Adipocyte (in vitro differentiated cells): ENCODE results near the gene COL13A1.
A peak's percentile ranks its signal among the peaks of the same experiment; 100 is the strongest.

Source experiments
- DNase-seq: peaks from one replicate; pipeline ENCODE4 v3.0.0-alpha.2; 2015; ENCODE audit warnings: low read depth
- H3K27me3 ChIP-seq: replicated peaks from 2 replicates; pipeline ENCODE4 v1.7.0; 2013; ENCODE audit warnings: mild to moderate bottlenecking, low read length, moderate library complexity; ENCODE audit not compliant: control insufficient read depth, insufficient read depth
- H3K36me3 ChIP-seq: 2 replicates; pipeline ENCODE4 v1.7.0; 2013; ENCODE audit warnings: low read length, mild to moderate bottlenecking, moderate library complexity; ENCODE audit not compliant: control insufficient read depth, insufficient read depth, severe bottlenecking
- H3K4me1 ChIP-seq: 2 replicates; pipeline ENCODE4 v1.7.0; 2013; ENCODE audit warnings: mild to moderate bottlenecking, low read length, moderate library complexity; ENCODE audit not compliant: control insufficient read depth, insufficient read depth
- H3K4me3 ChIP-seq: 2 replicates; pipeline ENCODE4 v1.7.0; 2013; ENCODE audit warnings: mild to moderate bottlenecking, low read length, moderate library complexity
- H3K9ac ChIP-seq: 2 replicates; pipeline ENCODE4 v1.7.0; 2013; ENCODE audit warnings: mild to moderate bottlenecking, low read length, moderate library complexity
- H3K9me3 ChIP-seq: 2 replicates; pipeline ENCODE4 v1.7.0; 2013; ENCODE audit warnings: mild to moderate bottlenecking, low read length, moderate library complexity; ENCODE audit not compliant: control insufficient read depth

COL13A1 gene

DNA sequence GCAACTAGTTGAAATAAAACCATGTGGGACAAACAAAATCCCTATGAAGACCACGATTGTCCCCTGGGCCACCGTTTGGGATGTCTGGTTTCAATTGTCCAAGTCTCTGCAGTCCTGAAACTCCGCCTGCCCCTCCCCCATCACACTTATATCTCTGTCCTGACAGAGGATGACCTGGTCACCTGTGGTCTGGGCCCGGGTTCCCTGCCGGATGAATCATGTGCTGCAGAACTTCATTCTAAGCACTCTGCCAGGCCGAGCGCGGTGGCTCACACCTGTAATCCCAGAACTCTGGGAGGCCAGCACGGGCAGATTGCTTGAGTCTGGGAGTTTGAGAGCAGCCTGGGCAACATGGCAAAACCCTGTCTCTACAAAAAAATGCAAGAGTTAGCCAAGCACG, 91.1 kb downstream of the COL13A1 start:
- Histone ChIP-seq H3K4me3 (no peak overlapping the region), H3K9ac (no peak overlapping the region), H3K27me3 (no peaks in the 10 kb centered on the region)

DNA sequence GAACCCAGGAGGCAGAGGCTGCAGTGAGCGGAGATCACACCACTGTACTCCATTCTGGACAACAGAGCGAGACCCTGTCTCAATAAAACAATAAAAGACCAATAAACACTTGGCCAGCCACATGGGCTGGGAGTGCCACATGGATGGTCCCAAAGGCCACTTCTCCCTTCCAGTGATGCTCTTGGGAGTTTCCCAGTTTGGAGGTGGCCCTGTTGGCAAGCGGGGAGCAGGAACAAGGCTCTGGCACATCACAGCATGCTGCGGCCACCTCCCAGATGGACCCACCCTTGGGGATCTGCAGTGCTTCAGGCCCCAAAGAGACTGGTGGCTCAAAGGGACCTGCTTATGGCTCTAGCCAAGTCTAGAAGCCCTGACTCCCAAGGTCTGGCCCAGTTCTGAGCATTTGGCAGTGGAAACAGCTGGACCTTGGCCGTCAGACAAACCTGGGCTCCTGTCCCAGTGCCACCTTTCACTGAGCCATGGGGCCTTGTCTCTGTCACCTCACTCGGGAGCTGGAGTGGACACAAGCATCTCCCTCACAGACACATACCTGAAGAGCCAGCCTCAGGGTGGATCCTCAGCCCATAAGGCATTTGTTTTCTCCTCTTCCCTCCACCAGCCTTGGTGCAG, 91.7 kb downstream of the COL13A1 start:
- peaks cover 9% of the 10 kb centered on the region for H3K4me1 ChIP-seq
- DNase-seq, result no peak
- H3K9ac ChIP-seq, result no peak overlapping the region
- H3K9me3 ChIP-seq, result no peaks in the 10 kb centered on the region
- no peaks in the 10 kb centered on the region for H3K27me3 ChIP-seq
- no peaks in the 10 kb centered on the region for H3K36me3 ChIP-seq
- no peak overlapping the region for H3K4me3 ChIP-seq

More for the DNA sequence above, 91.1 kb downstream of the COL13A1 start:
- Histone ChIP-seq H3K4me1 (peaks cover 9% of the 10 kb centered on the region), H3K9me3 (no peaks in the 10 kb centered on the region), H3K36me3 (no peaks in the 10 kb centered on the region)
- no peak for DNase-seq

DNA sequence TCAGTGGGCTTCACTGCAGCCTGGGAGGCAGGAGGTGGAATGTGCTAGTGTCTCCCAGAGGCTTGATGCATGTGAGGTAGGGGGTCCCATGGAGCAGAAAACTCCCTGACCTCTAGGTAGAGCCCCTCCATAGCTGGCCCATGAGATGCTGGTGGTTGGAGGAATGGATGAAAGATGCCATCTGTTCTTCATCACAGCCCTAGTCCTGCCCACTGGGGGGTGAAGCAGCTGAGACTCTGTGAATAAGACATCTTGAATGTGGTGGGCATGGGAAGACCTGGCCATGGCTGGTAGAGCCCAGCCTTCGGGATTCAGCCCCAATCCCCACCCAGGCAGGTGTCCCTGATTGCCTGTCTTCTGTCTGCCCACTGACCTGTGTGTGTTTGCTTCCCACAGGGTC, 92.5 kb downstream of the COL13A1 start:
- Histone ChIP-seq H3K4me1 (peaks cover 9% of the 10 kb centered on the region), H3K9me3 (no peaks in the 10 kb centered on the region)

DNA sequence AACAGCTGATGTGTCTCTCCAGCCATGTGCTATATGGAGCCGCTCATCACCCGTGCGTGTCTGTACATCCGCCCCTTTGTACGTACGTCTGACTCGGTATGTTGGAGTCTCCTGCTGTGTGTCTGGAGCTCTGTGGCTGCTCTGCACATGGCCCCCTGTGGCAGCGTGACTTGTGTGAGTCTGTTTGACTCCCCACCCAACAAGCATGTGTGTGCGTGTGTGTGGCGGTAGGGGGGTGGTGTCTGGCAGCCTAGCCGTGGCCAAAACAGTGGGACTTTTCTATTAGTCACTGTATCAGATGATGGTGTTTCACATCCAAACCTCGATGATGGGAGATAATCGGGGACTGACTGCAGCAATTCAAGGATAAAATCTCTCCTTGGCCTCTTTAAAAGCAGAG, 94.1 kb downstream of the COL13A1 start:
- H3K9ac ChIP-seq, result peak overlapping the region; percentile 64
- no peaks in the 10 kb centered on the region for H3K27me3 ChIP-seq
- no peaks in the 10 kb centered on the region for H3K36me3 ChIP-seq
- H3K9me3 ChIP-seq, result no peaks in the 10 kb centered on the region
- DNase-seq, result no peak
- H3K4me3 ChIP-seq, result no peak overlapping the region
- peaks cover 9% of the 10 kb centered on the region for H3K4me1 ChIP-seq

More for the DNA sequence above, 92.5 kb downstream of the COL13A1 start:
- no peaks in the 10 kb centered on the region for H3K27me3 ChIP-seq
- no peaks in the 10 kb centered on the region for H3K36me3 ChIP-seq
- DNase-seq, result no peak
- H3K4me3 ChIP-seq, result no peak overlapping the region
- H3K9ac ChIP-seq, result no peak overlapping the region

DNA sequence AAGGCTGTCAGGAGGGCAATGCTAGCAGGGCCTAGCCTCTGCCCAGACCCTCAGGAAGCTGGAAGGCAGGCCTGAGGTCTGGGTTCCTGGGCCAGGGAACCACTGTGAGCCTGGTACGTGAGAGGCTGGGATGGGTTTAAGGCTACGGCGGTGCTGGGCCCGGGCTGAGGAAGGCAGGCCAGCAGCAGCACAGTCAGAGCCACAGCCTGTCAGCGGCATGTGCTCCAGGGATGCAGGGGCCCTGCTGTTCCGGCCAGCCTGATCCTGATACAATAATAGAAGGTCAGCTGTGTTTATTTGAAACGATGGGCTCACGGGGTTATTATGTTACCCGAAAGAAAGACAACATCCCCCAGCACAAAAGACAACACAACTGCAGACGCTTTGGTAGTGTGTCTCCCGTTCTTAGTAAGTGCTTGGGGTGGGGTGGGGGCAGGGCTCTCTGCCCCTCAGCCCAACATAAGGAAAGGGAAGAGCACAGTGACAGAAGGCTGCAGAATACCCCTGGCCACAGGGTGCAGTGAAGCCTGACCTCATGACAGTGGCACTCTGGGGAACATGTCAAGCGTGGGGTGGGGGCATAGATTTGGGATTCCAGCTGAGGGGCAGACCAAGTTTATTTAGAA, 95.0 kb downstream of the COL13A1 start:
- H3K4me1 ChIP-seq, result peaks cover 12% of the 10 kb centered on the region
- H3K4me3 ChIP-seq, result no peak overlapping the region
- no peaks in the 10 kb centered on the region for H3K27me3 ChIP-seq
- H3K9ac ChIP-seq, result peak overlapping the region; percentile 64
- DNase-seq, result no peak
- H3K9me3 ChIP-seq, result no peaks in the 10 kb centered on the region
- H3K36me3 ChIP-seq, result no peaks in the 10 kb centered on the region

DNA sequence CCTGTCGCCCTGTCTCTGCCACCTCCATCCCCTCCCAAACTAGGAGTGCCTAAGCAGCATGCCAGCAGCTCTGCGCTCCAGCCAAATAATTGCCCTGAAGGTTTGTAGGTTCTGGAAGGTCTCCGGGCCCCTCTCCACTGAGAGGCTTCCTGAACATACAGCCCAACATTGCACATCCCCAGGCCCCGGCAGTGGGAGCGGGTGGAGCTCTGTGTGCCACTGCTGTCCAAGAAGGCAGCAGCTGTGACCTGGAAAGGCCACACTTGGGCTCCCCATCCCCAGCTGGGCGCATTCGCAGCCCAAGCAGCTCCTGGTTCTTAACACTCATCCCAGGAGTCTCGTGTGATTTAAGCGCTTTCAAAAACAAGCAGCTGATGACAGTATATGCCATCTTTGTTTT, 95.7 kb downstream of the COL13A1 start:
- Histone ChIP-seq H3K4me3 (no peak overlapping the region), H3K4me1 (peaks cover 19% of the 10 kb centered on the region), H3K9me3 (no peaks in the 10 kb centered on the region), H3K9ac (no peak overlapping the region), H3K36me3 (no peaks in the 10 kb centered on the region), H3K27me3 (no peaks in the 10 kb centered on the region)
- DNase-seq, result no peak

DNA sequence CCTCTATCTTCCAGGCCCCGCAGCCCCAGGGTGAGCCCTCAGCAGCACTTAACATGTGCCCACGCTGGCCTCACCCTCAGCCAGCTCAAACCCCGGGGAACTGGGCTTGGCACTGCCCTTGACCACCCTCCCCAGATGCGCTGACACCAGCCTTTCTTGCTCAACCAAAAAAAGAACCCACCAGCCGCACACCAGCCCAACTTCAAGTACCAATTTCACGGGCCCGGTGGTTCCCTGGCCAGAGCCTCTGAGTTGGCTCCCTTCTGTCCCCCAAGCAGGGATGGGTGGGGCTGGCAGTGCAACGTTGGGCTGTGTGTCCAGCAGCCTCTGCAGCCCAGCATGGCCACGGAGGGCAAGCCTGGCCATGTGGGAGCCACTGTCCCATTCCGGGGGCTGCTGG, 96.3 kb downstream of the COL13A1 start:
- Histone ChIP-seq H3K27me3 (no peaks in the 10 kb centered on the region), H3K9ac (no peak overlapping the region), H3K36me3 (no peaks in the 10 kb centered on the region), H3K4me3 (no peak overlapping the region), H3K4me1 (peaks cover 19% of the 10 kb centered on the region), H3K9me3 (no peaks in the 10 kb centered on the region)
- DNase-seq, result no peak

DNA sequence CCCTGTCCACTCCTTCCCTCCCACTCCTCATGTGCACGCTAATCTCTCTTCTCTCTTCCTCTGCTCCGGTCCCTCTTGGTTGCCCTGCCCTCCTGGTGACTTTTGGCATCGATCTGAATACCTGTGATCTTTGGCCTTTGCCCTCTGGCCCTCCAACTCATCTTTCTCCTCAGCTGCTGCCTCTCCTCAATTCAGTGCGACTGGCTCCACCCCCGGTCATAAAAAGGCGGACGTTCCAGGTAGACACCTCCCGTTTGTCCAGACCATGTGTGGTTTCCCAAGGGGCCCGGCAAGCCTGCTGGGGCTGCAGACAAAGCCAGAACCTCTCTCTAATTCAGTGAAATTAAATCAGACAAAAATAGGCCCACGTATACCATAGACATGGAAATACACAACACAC, 96.8 kb downstream of the COL13A1 start:
- Histone ChIP-seq H3K4me1 (peaks cover 19% of the 10 kb centered on the region), H3K36me3 (no peaks in the 10 kb centered on the region)
- no peak for DNase-seq

DNA sequence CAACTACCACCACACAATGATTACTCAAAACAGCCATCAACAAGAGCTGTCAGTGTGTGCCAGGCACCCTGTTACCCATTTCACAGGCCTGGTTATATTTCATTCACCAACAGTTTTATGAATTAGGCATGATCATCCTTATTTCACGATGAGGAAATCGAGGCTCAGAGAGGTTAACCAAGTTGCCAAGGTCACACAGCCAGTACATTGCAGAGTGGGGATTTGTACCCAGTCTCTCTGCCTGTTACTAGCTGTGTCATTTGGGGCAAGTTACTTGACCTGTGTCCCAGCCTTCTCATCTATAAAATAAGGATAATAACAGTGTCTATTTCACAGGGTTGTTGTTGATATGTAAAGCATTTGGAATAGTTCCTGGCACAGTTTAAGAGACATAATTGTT, 97.2 kb downstream of the COL13A1 start:
- H3K4me3 ChIP-seq, result no peak overlapping the region
- no peaks in the 10 kb centered on the region for H3K36me3 ChIP-seq
- no peaks in the 10 kb centered on the region for H3K9me3 ChIP-seq
- no peaks in the 10 kb centered on the region for H3K27me3 ChIP-seq
- no peak for DNase-seq
- H3K9ac ChIP-seq, result no peak overlapping the region
- H3K4me1 ChIP-seq, result peaks cover 19% of the 10 kb centered on the region

More for the DNA sequence above, 96.8 kb downstream of the COL13A1 start:
- Histone ChIP-seq H3K27me3 (no peaks in the 10 kb centered on the region), H3K4me3 (no peak overlapping the region), H3K9ac (no peak overlapping the region), H3K9me3 (no peaks in the 10 kb centered on the region)

DNA sequence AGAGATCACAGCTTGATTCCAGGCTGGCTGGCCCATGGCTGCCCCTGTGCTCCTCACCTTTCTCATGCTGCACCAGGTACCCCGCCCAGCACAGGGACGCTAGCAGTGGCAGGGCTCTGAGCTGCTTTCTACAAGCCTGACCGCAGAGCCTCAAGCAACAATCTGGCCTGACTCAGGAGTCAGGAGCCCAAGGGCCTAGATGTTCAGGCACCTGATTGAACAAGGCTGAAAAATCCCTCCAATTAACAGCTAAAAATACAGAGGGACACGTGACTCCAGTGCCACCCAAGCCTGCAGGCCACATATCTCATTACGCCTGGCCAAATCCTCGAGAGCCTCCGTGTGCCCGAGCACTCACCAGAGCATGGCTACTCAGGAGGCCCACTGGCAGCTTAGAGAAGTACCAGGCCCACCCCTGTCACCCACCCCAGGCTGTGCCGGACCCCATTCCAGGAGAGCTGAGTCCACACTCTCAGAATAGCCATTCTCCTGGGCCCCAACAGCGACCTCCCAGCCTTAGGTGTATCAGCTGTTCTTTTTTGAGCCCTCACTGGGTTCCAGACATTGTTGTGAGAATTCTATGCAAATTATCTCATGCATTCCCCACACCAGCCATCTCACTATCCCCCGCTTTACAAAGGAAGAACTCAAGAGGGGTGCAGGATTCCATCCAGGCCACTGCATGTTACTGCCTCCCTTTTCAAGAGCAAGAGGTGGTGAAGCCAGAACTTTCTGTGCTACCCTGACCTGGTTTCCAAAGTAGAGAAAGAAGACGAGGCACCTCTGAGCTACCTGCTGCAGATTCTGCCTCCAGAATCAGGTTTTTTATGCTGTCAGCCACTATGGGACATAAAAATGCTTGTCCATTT, 98.3 kb downstream of the COL13A1 start:
- no peak overlapping the region for H3K9ac ChIP-seq
- H3K4me1 ChIP-seq, result peaks cover 19% of the 10 kb centered on the region
- H3K4me3 ChIP-seq, result no peak overlapping the region
- H3K36me3 ChIP-seq, result no peaks in the 10 kb centered on the region
- no peaks in the 10 kb centered on the region for H3K27me3 ChIP-seq
- DNase-seq, result no peak
- H3K9me3 ChIP-seq, result no peaks in the 10 kb centered on the region

DNA sequence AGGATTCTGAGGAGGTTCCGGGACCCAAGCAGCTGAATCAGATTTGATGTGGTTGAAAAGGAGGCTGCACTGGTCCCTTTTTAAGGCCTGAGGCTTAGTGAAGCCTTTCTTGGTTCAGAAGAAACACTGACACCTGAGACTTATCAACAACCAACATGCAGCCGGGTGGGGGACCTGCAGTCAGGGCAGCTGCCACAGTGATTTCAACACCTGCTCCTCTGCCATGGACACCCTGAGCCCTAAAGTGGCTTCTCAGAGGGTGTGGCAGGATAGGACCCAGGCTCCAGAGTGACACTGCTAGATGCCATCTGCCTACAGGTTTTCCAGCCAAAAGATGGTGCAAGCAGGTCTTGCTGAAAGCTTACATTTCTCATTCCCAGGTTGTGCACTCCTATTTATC, 99.3 kb downstream of the COL13A1 start:
- Histone ChIP-seq H3K9ac (no peak overlapping the region), H3K4me1 (peaks cover 16% of the 10 kb centered on the region), H3K9me3 (no peaks in the 10 kb centered on the region), H3K36me3 (no peaks in the 10 kb centered on the region), H3K27me3 (no peaks in the 10 kb centered on the region), H3K4me3 (no peak overlapping the region)
- DNase-seq, result no peak
